Hematopoietic multipotent progenitor cell treated with erythropoietin and hydrocortisone succinate and interleukin-3 and kit ligand, for 15 days (in vitro differentiated cells): ENCODE results near the gene KRT84.

Experiments used
- DNase-seq: peaks from one replicate; pipeline ENCODE4 v3.0.0-alpha.2; 2015; ENCODE audit warnings: low spot score

The KRT84 gene

DNA sequence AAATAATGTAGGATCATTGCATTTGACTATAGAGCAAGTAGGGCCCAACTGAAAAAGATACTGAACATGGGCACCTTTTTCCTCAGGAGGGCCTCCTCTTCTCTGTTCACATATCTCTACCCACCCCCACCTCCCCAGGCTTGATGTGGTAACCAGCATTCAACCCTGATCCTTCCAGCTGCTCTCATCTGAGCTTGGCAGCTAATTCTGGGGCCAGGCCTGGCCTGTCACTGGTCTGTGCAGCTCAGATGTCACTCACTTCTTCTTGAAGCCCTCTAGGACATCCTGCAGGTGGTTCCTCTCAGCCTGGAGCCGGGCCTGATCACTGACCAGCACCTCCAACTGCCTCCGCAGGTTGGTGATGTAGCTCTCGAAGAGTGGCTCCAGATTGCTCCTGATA, 2.1 kb downstream of the KRT84 start:
- no peak for DNase-seq

DNA sequence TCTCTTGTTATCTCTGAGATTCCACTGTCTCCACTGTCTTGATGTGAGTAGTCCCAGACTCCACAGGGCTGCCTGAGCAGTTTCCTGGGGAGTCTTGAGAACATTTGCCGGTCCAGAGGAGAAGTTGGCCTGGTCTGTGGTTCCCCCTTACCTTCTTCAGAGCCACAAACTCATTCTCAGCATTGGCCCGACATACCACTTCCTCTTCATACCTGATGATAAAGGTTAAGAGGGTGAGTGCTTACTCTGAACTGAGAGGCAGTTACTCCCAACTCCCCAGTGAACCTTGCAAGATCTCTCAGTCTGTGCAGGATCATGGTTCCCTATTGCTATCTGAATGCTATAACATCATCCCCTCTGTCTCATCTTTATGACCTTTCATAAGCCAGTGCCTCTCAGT, 2.6 kb downstream of the KRT84 start:
- no peak for DNase-seq

DNA sequence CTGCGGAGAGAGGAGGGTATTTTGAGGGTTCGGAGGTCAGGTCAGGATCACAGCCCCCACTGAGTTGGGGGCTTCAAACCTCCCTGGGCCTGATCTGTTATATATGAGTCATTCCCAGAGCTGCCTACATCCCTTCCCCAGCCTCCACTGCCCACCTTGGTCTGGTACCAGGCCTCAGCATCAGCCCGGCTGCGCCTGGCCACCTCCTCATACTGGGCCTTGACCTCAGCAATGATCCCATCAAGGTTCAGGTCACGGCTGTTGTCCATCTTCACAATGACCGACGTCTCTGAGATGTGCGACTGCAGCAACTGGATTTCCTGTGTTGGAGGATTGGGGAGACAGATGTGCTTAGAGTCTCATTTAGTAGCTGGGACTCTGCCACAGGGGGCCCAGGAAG, 4.2 kb downstream of the KRT84 start:
- DNase-seq: no peak

DNA sequence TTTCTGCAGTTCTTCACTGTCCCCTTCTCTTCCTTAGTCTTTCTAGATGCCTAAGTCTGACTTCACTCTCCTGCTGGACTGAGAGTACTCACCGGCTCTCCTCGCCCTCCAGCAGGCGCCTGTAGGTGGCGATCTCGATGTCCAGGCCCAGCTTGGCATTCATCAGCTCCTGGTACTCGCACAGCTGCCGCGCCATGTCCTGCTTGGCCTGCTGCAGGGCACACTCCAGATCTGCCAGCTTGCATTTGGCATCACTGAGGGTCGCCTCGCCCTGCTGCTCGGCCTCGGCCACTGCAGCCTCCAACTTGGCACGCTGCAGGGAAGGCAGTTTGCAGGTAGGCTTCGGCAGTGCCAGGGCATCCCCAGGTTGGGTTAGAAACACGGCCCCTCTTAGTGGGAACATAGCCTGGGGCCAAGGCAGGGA, 5.2 kb downstream of the KRT84 start:
- DNase-seq: no peak

DNA sequence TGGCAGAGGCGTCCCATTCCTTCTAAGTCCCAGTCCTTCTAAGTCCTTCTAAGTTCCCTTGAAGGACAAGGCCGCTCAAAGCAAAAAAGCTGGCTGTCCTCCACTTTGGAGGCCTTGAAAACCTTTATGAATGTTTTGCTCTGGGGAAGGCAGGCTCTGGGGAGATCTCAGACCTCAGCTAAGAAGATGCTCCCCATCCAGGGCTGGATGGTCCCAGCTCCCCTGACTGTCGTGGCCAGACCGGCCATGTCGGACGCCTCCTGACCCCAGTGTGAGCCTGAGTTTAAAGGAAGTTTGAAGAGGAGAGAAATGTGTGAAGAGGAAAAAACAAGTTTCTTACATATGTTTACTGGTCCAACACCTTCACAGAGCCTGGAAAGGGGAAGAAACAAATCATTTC, 5.9 kb downstream of the KRT84 start:
- DNase-seq: no peak

DNA sequence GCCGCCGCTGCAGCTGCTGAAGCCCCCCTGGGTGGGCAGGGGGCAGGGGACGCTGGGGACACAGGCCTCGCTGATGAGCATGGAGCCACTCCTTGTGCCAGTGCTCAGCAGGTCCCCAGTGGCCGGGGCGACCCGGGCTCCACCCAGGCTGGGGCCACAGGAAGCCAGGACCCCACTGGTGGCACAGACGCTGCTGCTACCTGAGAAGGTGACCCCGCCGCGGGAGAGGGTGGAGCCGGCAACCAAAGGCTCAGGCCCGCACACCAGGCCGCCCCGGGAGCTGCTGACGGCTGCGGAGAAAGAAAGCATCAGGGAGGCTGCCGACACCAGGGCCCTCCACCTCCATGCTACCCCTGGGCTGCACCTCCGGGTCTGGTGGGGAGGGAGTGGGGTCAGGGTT, 7.4 kb downstream of the KRT84 start:
- no peak for DNase-seq

DNA sequence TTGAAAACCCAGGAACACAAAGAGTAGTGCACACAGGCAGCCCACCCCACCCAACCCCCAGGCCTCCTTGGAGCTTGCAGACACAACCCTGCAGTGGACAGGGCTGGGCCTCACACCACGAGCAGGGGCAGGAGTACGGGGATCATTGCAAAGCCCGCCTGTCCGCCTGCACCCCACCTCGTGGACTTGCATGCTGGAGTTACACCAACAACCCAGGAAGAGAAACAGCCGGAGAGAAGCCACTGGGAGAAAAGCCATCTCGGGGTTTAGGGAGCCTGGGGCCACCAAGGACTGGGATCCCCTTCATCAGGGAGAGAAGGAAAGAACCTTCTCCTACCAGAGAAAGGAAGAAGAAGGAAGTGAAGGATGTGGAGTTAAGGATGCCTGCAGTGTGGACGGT, 8.2 kb downstream of the KRT84 start:
- no peak for DNase-seq

DNA sequence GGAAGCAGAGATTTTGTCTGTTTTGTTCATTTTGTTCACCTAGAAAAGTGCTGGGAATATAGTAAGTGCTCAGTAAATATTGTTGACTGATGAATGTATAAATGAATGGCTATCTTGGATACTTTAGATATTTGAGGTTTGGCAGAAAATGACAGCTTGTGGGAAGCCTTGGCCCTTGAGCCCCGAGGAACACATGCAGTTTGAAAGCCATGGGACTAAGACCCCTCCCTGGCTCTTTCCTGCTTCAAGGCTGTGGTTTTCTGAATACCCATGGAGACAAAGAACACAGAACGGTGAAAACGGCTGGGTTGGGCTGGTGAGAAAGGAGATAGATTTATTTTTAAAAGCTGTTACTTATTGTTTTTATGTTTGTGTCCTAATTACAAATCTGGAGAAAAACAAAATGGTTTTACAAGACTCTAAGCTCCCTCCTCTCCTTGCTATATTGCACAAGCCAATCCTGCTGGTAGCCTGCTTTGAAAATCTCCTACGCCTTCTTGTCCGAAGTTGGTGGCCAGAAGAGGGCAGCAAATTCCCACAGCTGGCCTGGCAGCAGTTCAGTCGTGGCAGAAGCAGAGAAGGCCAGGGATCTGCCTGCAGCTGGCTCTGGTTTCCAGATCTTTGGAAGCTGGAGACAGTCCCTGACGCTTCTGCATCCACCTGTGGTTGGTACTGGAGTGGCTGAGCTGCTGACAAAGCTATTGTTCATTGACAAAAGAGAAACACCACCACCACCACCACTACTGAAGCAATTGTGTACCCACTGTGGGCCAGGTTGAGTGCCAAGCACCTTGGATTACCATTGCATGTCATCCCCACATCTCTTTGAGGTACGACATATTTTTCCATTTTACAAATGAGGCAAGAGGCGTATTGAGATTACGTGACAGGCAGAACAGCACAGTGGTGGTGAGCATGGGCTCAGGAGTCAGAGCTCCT, 13.0 kb downstream of the KRT84 start:
- DNase-seq: peak; percentile 47

DNA sequence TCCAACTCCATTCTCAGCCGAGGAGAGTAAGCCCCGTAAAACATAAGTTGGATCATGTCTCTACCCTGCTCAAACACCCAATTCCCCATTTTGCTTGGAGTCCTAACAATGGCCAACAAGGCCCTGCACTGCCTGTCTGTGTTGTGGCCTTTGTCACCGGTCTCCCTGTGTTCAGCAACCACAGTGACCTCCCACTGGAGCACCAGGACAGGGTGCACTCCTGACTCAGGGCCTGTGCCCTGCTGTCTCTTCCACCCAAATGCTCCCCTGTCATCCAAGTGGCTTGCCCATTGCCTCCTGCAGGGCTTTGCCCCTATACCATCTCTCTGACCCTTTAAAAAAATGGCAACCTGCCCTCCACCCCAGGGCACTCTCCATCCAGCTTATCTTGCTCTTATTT, 13.7 kb downstream of the KRT84 start:
- DNase-seq: no peak

DNA sequence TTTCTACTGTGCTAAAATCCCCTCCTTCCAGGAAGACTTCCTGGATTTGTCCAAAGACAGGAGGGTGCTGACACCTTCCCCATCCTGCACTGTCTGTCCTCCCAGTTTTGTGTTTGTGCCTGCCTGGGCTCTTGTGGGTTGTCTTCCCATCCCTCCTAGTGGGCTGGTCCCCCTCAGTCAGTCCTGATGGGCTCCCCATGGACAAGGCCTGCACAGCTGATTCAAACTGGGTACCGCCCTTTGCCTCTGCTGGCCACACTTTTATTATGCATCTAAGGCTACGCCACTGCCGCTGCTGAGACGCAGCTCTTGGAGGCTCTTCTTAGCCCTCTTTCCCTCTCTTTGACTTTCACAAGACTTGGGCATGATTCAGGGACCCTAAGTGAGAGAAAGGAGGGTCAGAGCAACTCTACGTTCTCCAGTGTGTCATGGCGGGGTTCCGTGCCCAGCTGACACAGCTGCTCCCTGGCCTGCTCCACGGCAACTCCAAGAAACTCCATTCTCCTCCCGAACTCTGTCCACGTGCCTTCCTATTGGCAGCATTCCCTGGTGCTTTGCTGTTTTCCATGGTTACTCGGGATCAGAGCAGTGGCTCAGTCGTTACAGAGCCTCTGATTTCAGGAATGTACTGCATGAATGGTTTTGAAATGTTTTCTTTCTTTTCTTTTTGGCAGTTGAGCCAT, 14.4 kb downstream of the KRT84 start:
- DNase-seq: no peak

DNA sequence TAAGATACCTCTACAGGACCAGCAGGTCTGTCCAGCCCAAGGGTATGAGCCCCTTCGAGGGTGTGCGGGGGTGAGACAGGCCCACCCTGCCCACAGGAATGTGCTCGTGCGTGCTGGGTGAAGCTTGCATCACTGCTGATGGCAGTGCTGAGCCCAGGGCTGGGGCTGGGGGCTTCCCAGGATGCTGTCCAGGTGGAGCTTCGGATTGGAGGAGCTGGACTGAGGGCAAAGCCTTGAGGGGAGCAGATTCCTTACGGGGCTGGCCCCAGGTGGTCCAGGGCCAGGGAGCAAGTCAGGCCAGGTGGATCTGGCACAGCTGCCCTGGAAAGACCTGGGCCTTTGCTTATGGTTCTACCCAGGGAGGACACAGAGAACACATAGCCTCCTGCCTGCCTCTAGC, 15.6 kb downstream of the KRT84 start:
- DNase-seq: no peak

DNA sequence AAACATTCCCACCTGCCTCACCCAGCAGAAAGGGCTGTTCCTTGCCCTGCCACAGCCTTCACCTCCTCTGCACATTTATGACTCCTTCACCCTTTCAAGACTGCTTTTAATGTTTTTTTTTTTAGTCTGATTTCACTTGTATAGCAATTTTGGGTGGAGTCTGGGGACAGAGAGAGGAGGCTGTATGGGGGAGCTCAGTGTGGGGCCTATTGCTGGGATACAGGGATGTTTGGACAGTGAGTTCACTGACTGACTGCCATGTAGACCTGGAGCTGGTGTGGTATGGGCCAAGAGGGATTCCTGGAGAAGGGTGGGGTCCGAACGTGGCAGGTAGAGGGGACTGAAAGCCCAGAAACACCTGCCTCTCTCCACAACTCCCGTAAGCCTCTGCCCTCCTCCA, 16.2 kb downstream of the KRT84 start:
- DNase-seq: no peak

DNA sequence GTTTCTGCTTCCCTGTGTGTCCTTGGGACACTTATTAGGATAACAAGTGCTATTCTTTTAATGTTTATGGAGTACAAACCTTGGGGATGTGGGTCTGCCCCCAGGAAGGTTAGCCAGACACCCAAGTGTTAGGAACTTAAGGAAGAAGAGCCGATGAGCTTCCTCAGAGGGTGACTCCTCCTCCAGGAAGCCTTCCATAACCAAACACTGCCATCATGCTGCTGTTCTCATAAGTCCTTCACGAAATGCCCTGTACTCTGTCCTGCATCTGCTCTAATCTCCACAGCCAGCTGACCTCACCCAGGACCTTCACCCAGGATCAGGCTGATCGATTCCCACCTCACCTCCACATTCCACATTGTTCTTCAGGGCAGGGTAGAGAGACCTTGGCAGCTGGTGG, 16.9 kb downstream of the KRT84 start:
- DNase-seq: no peak

DNA sequence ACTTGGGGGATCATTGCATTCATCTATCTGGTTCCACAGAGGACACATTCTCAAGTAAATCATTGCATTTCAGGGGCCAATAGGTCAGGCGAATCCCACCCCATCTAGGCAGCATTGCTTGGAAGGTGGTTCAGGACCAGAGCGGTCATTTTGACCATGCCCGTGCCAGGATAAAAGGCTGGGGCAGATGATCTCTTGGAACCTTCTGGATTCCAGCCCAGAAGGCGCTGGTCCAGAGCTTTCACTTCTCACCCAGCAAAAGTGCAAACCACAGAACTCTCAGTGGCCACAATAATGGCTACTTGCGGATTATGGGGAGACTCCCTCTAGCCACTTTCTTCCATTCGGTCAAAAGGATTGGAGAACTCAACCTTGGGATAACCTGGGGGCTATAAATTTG, 17.6 kb downstream of the KRT84 start:
- DNase-seq: no peak

DNA sequence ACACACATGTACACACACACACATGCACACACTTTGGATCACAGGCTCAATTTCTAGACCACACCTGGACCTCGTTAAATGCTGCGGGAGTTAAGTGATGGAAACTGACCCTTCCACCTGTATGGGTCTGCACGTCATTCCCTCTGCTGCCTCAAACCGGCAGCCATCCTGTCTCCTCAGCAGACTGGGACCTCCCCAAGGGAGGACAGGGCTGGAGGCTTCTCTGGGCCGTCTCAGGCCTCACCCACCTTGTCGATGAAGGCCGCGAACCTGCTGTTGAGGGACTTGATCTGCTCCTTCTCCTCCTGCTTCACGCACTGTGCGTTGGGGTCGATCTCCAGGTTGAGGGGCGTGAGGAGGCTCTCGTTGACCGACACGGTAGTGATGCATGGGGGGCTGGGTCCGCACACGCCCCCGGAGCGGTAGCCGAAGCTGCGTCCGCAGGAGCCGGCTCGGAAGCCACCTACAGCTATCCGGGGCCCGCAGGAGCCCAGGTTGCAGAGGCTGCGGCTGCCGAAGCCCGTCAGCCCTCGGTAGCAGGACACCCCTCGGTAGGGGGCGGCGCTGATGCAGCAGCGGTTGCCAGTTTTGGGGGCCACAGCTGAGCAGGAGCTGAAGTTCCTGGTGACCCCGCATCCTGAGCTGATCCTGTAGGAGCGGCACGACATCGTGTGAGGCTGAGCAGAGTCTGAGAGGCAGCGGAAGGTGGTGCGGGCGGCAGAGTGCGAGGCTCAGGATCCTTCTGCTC, 18.5 kb downstream of the KRT84 start, which contains the start of gene KRT85:
KRT85 (minus strand) TSS at position 744 of the 748 bp plus-strand sequence; CDS start at position 668, 76 bp downstream.
- DNase-seq: no peak

DNA sequence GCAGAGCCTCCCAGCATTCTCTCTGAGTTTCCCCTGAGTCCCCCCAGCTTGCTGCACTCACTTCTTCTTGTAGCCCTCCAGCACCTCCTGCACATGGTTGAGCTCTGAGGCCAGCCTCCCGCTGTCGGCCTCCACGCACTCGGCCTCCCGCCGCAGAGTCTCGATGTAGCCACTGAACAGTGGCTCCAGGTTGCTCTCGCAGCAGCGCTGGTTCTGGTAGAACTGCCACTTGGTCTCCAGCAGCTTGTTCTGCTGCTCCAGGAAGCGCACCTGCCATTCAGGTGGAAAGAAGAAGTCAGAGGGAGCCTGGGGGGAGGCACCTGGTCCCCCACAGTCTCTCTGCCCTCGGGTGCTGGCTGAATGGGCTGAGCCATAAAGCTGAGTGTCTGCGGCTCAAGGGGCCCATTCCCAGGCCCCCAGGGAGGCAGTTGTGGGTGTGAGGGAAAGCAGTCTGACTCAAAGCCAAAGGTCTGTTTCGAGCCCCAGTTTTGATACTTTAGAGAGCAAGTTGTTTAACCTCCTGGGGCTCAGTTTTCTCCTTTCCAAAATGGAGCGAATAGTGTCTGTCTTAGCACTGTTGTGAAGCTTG, 20.5 kb downstream of the KRT84 start:
- DNase-seq: no peak

DNA sequence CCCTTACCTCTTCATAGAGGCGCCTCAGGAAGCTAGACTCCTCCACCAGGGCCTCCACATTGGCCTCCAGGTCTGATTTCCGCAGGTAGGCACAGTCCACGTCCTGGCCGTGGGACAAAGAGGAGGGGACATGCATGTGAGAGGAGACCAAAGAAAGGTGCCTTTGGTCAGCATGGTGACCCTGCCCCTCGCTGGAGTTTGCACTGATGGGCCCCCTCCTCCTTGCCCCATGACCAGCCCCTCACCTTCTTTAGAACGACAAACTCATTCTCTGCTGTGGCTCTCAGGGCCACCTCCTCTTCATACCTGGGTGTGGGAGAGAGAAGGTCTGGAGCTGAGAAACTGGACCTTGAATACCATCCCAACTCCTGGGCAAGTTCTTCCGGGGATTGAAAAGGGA, 21.4 kb downstream of the KRT84 start:
- no peak for DNase-seq

DNA sequence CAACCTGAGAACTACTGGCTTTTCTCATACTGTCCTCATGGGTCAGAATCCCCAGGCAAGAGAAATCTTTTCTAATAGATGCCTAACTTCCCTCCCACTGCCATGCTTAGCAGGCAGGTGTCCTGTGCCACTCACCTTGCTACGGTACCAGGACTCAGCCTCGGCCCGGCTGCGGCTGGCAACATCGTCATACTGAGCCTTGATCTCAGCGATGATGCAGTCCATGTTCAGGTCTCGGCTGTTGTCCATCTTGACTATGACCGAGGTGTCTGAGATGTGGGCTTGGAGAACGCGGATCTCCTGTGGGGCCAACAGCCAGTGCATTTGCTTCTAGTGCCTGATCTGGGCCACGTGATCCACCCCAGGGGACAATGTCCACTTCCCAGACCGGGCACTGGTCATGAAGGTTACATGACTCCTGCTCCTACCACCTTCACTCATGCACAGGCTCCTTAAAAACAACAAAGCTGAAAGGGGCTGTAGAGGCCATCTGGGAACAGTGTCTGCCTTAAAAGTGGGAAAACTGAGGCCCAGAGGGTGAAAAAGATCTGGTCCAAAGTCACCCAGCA, 22.3 kb downstream of the KRT84 start:
- DNase-seq: no peak

DNA sequence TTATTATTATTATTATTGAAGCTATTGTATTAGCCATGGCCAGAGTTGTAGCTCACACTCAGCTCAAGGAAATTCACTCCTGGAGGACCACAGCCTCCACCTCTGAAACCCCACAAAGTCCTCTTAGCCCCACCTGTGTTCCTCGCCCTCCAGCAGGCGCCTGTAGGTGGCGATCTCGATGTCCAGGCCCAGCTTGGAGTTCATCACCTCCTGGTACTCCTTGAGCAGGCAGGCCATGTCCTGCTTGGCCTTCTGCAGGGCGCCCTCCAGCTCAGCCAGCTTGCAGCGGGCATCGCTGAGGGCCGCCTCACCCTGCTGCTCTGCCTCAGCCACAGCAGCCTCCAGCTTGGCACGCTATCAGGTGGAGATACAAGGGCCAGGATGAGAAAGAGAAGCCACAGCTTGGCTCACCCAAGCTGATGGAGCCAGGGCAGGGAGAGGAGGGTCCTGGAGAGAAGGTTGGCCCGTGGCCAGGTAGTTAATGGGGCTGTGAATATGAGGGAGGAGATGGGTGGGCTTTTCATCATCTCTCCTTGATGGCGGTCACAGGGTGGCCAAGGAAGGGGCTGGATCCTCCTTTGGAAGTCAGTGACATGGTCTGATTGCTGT, 23.2 kb downstream of the KRT84 start:
- DNase-seq: no peak

DNA sequence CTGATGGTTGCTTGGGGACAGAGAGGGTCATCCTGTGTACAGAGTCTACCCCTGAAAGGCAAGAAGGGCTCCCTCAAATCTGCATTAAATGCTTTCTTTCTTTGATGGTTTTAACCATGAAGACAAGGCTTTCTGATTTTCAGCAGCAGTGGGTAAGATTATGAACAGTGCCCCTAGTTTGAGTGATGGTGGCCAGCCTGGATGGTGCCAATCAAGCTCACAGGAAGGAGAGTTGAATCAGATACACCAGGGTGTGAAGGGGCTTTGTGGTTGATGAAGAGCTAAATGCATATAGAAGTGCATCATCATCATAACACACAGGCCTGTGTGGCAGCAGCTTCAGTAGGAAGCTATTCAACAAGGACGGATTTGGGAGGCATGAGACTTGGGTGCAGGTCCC, 23.9 kb downstream of the KRT84 start:
- no peak for DNase-seq

DNA sequence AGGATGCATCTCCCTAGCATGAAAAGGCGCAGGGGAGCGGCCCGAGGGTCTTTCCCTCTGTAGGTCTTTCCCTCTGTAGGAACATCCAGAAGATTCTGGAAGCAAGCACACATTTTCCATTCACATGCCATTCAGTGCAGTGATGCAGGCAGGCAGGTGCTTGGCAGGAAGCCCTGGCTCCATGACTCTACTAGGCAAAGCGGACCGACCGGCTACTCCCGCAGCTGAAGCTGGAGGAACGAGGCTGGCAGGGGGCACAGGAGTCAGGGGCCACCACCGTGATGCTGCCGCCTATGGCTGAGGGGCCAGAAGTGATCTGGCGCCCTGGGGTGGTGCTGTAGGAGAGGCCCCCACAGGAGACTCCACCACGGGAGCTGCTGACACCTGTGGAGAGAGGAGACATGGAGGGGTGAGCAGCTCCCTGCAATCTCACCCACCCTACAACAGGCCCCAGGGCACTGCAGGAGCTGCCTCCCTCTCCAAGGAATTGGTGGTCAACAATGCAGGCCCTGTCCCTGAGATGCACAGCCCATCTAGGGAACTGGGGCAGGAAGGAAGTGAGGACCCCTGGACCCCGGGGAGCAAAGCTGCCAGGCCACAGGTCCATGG, 24.7 kb downstream of the KRT84 start:
- DNase-seq: no peak
